NCI-H2171 treated with DMSO at 0.1 percent for 48 hours (cell line): ENCODE results near the gene VPS11.

Experiments used
- DNase-seq: peaks from one replicate; lab custom pipeline; 2025; lab: John Stamatoyannopoulos, UW

VPS11 gene

GRCh38 chr11:119121008-119121810 lies 53.6 kb downstream of the VPS11 start, which contains the start of gene HINFP:
Gene HINFP (plus strand): TSS chr11:119121580. CDS start chr11:119126945, 5,365 bp downstream.
- peak; percentile 94 for DNase-seq

- DNase-seq: no peak
These were observed 54.1 kb downstream of the VPS11 start for GRCh38 chr11:119121811-119122124.

- no peak for DNase-seq
These were observed 58.2 kb downstream of the VPS11 start for GRCh38 chr11:119125821-119126220.

GRCh38 chr11:119126675-119127268 lies 59.2 kb downstream of the VPS11 start:
- no peak for DNase-seq

- no peak for DNase-seq
These were observed 63.0 kb downstream of the VPS11 start for GRCh38 chr11:119130662-119131061.
